HG03469 (cell line): Measurements from ENCODE around the gene UBR4.

ENCODE experiments used
- ATAC-seq: cut with Tn5 transposase; IDR thresholded peaks from one replicate; pipeline ENCODE4 v1.9.1; 2021; ENCODE audit warnings: mild to moderate bottlenecking, moderate library complexity, moderate number of reproducible peaks; ENCODE audit not compliant: unreplicated experiment

UBR4 gene

DNA sequence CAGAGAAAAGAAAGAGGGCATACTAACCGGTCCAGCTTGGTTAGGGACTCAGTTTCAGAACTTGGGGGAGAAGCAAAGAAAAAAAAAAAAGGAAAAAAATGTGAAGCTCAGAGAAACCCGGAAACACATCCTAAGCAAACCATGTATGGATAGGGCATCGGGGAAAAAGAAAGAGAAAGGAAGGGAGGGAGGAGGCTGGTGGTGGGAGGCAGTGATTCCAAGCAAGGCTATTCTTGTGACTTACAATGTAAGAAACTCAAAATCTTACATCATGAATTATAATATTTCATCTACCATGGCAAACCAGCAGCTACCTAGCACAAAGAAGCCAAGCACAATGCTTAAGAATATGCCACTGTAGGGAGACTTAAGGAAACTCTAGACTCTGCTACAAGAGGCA is 60.3 kb downstream of the UBR4 start:
- ATAC-seq: no peak

DNA sequence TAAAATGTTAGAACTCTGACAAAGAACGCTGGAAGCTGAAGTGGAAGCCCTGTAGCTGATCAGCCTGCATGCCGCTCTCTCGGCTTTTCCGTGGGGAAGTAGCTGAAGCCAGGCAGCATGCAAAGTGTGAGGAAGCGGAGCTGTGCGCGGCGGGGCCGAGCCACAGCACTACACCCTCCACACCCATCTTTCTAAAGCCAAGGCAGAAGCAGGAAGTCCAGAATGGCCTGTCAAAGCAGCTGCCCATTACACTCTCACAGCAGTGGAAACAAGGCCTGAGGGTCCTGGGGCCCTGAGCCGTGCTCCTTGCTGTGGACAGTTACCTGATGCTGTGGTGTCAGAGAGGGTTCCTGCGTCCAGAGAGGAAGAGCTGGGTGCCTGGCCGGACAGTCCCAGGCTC is 69.6 kb downstream of the UBR4 start:
- ATAC-seq: no peak

DNA sequence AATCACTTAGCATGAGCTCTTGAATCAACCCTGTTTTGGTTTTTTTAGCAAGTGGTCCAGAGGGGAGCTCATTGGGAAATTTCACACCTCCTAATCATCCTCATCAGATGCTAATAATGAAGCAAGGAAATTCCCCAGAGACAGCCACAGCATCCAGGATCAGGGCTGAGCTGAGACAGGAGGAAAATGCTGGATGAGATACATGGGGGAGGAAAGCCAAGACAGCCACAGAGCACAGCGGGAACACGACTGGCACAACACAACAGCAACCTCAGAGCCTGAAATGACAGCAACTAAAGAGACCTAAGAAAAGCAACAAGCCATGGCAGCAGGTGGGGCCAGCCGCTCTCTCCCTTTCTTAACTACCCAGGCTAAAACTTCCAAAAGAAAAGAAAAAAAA is 70.4 kb downstream of the UBR4 start:
- ATAC-seq: no peak

GRCh38 chr1:19138958-19139581 is 71.0 kb downstream of the UBR4 start:
- ATAC-seq: no peak

GRCh38 chr1:19138331-19138730 is 71.7 kb downstream of the UBR4 start:
- no peak for ATAC-seq

DNA sequence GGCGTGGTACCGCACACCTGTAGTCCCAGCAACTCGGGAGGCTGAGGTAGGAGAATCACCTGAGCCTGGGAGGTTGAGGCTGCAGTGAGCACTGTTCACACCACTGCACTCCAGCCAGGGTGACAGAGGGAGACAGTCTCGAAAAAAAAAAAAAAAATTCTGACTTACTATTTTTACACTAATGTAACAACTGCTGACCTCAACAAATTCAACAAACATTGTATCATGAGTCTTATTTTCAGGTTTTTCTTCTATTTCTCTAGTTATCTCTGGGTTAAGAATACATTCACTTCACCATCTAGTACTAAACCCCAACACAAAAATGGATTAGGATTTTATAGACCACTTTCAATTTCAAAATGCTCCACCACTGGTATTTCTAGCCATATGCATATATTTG is 72.9 kb downstream of the UBR4 start:
- no peak for ATAC-seq

GRCh38 chr1:19133360-19133759 is 76.7 kb downstream of the UBR4 start:
- no peak for ATAC-seq

- no peak for ATAC-seq
Observed at GRCh38 chr1:19130468-19130867, 79.6 kb downstream of the UBR4 start.

DNA sequence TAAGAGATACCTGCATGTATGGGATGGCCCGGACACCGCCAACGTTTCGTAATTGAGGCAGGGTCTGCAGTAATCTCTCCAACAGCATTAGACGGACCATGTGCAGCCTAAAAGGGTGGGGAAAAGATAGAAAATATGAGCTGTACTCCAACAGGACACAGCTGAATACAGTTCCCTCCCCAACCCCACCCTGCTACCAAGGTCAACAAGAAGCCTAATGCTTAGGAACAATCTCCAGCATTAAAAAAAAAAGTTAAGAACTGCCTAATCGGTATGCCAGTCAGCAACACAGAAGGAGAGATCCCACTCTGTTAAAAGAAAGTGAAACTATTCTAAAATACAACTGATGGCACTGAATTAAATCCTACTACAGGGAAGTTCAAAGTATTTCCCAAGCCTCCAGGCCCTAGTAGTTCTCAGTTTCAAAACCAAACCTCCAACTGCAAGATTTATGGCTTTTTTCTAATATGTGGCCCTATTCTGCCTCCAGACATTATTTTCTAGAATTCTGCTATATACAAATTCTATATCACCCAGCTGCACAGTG is 81.0 kb downstream of the UBR4 start:
- no peak for ATAC-seq

DNA sequence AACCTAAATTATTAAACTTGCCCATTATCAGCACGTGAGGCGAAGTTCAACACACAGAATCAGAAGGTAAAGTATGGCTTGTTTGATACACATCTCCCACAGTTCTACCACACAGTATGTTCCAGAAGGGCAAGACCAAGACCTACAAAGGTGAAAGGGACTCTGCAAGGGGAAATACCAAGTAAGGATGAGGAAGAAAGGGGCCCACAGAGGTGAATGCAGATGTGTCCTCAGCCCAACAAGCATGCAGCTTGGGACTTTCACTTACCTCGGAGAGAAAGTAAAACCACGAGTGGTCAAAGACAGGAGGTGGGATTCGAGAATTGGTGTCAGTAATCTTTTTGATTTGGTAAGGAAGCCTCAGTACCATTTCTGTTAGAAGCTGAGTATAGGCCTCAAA is 85.8 kb downstream of the UBR4 start:
- ATAC-seq: no peak

GRCh38 chr1:19123837-19124236 is 86.2 kb downstream of the UBR4 start:
- ATAC-seq: no peak

GRCh38 chr1:19122668-19123067 is 87.4 kb downstream of the UBR4 start:
- ATAC-seq: no peak

GRCh38 chr1:19121192-19121591 is 88.9 kb downstream of the UBR4 start:
- no peak for ATAC-seq

GRCh38 chr1:19120070-19120469 is 90.0 kb downstream of the UBR4 start:
- ATAC-seq: no peak

DNA sequence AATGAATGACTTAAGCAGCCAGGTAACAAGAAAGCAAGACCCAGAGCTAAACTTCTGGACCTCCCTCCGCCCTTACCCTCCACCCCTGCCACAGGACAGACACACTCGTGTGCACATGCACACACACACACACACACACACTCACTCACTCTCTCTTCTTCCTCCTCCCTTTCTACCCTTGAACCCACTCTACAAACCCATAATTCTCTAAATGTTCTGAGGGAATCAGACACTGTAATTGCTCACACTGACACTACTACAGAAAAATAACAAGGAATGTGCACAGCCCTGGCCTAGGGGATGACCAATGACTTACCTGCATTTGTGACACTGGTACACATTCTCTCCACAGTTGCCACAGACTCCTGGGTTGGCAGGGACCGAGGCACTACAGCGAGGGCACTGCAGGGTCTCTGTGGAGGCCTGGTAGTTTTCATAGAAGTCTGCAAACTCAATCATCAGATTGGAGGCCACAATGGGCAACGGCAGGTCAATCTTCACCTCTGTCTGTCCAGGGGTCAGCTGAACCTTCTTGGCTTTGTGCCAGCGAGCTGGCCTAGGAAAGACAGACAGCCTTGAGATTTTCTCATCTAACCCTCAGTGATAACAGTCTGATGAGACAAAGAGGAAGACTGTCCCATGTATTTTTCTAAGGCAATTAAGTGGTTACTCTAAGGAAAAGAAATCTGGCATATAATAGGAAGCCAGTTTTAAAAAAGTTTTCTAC is 94.8 kb downstream of the UBR4 start:
- no peak for ATAC-seq

DNA sequence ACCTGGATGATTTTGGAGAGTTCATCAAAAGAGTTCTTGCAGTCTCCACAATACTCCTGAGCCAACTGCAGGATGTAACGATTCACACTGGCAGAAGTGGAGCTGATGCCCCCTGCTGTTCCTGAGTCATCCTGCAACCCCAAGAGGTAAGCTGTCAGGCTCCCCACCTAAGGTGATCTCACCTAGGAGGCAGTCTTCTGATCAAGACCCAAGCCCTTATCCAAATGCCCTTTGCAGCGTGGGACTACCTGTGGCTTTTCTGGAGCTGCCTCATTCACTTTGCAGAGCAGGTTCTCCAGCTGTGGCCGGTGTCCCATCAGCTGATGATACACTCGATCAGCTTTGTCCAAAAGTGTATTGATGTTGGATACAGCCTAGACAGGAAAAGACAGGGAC is 96.4 kb downstream of the UBR4 start:
- ATAC-seq: no peak

DNA sequence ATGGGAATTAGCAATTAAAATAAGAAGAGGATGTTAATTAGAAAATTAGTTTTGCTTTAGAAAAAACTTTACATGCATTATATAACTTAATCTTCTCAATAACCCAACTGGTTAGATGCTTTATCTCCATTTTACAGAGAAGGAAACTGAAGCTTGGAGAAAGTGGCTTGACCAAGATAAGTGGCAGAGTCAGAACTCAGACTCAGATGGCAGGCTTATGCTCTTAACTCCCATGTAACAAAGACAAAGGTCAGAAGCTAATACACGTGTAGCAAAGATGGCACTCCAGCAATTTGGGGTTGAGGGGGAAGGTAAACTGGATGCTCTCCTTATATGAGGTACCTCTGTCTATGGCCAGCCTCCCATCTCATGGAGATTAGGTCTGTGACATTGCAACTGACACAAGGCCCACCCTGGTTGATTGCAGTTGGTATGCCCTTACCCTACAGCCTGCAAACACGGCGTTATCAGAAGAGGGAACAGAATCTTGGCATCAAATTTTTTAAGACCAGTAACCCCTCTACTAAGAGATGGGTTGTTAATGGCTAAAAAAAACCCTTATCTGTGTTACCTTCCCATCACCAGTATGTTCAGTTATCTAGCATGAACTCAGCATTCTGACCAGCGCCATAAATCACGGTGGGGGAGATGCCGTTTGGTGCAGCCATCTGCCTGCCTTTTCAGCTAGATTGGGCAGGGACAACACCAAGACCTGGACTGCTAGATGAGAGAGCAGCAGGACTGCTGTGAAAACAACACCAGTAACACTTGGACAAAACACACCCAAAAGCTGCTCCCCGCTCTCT is 97.0 kb downstream of the UBR4 start:
- no peak for ATAC-seq

DNA sequence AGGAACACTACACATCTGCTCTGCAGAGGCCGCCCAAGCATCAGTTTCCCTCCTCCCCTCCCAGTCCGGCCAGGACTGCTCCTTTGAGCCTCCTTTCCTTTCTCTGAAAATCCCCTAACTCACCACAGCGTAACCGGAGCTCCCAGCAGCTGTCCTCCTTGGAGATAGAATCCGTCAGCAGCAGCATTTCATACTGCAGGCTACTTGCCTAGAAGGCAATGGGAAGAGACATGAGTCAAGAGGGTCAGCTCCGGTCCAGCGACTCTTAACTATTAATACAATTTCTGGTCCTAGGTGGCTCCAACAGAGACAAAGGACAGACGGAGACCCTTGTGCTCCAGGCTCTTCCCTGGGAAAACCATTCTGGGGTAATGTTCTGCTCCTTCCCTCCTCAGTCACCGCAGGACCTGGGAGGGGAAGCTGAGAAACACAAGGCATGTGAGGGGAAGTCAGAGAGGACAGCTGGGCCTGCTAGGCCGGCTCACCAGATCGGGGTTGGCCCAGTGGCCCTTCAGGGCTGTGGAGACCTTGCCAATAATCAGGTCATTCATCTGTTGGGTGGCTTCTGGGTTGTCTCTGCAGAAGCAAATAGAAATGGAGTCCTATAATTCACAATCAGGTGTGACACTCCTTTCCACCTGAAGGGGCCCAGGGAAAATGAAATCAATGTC is 99.7 kb downstream of the UBR4 start:
- no peak for ATAC-seq

GRCh38 chr1:19109545-19109944 is 100.5 kb downstream of the UBR4 start:
- no peak for ATAC-seq

DNA sequence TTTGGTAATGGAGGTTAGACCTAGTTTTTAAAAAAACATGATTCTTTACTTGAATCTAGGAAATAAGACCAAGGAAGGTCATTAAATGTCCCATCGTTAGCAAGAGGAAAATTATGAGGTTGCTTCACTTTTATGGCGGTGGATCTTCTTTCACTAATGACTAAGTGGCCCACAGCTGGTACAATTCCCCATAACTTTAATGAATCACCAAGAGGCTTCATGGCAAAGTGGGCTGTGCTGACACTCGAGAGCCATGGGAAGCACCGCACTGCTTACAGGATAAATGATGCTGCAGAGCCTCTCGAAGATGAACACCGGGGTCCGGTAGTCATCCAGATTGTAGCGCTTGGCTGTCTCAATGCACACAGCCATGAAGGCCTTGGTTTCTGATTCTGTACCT is 108.8 kb downstream of the UBR4 start:
- ATAC-seq: no peak

GRCh38 chr1:19100028-19100427 is 110.0 kb downstream of the UBR4 start:
- no peak for ATAC-seq
